Heart left ventricle (tissue), 13 donors: ENCODE measurements around the gene RAD50.
A peak's percentile ranks its signal among the peaks of the same experiment; 100 is the strongest.

ENCODE experiments used
- CTCF ChIP-seq, 12 donors: fragments of 200-600 bp; sonication (generic) in 4 of 12; IDR thresholded peaks; one replicate each; pipeline versions ENCODE4 v1.5.0 to v1.8.0; 2018 to 2022; ENCODE audit warnings: antibody characterized with exemption in 12 of 12, mild to moderate bottlenecking in 5 of 12
- POLR2A ChIP-seq, 2 donors: fragments of 450-650 bp; IDR thresholded peaks; one replicate each; pipeline ENCODE4 v1.6.1; 2017; ENCODE audit warnings: antibody characterized with exemption in 2 of 2, mild to moderate bottlenecking in 2 of 2, moderate library complexity in 2 of 2
- donor health status: ischemic (EF 13 %, LVEDD 7.1; RV severe dilation, severe dysfunction).
- donor health status: DM: no; HTN: yes; CAD: no.
- donor health status: DM: no; HTN: no; CAD: no.
- donor health status: ischemic (EF 25% LVEDD 6.9; RV normal size, moderate dysfunction).
- donor health status: ischemic (EF 25% LVEDD 5.7; RV mildly dilated, moderate dysfunction).
- donor health status: ischemic (EF 35%, LVEDD 5.7; RV mildly dilated, moderate dysfunction).
- donor health status: nonischemic (EF 11% LVEDD 7.7; RV severe dilation, severe dysfunction).
- donor health status: DM: yes; HTN: yes; CAD: no.
- donor health status: PGD.
- donor health status: ischemic (EF 29% LVEDD 5.4; RV normal size, mild dysfunction).
- donor health status: nonischemic (EF 23%, LVEDD 6.1; RV moderate dilation, normal function).

- peak in 2 of 12 donors; percentile 12 to 20 for TF ChIP-seq CTCF (IDR thresholded peaks at IDR 0.05)
- no peak for TF ChIP-seq POLR2A (IDR thresholded peaks at IDR 0.05)
These were observed 34.4 kb downstream of the RAD50 start for GRCh38 chr5:132591145-132591544.
